ENCODE results near the gene CHD9NB. TPM values are rescaled to one million over a fixed set of nuclear protein-coding genes. Genes with fewer than 3 reads are reported as not detected.

Gene CHD9NB
- total and polyA plus RNA-seq, 9 of the 15 experiments (the other 6 are each of a cell fraction or from before 2014, with no cell fraction given) = 0.06 to 0.10 (median 0.07) TPM; not detected in 6

- TF ChIP-seq TEAD1 (CRISPR knock-in tag; IDR thresholded peaks at IDR 0.05) (peak in 1 of 2 experiments; percentile 92; a peak in 2 of 4 replicates), FIP1L1 (IDR thresholded peaks at IDR 0.05; ENCODE audit: low read depth, low read length, poor library complexity, severe bottlenecking) (peak; percentile 93), STAG1 (CRISPR knock-in tag; IDR thresholded peaks at IDR 0.05; ENCODE audit: borderline replicate concordance) (peak; percentile 64; the same call in 1 of the 2 replicates), NKRF (IDR thresholded peaks at IDR 0.05; ENCODE audit: borderline replicate concordance) (no peak; the same call in 1 of the 2 replicates), REST (IDR thresholded peaks at IDR 0.05; ENCODE audit: borderline replicate concordance) (peak; percentile 85), REST (CRISPR knock-in tag; IDR thresholded peaks at IDR 0.05; ENCODE audit: low read depth) (0 out of 2 replicates have a peak, but pooled peaks have one; percentile 53), PHF20 (IDR thresholded peaks at IDR 0.05; ENCODE audit: partially characterized antibody) (peak; percentile 41), HDAC1 (IDR thresholded peaks at IDR 0.05) (peak; percentile 3 to 74; a peak in 2 of 4 replicates), POLR2G (IDR thresholded peaks at IDR 0.05; ENCODE audit: low read depth, low read length) (peak; percentile 95), ZFP1 (CRISPR knock-in tag; IDR thresholded peaks at IDR 0.05) (no peak), CREB1 (IDR thresholded peaks at IDR 0.05) (no peak; the same call in 1 of the 2 replicates), CREB1 (CRISPR knock-in tag; IDR thresholded peaks at IDR 0.05) (peak; percentile 64; the same call in 1 of the 2 replicates), SREBF2 (CRISPR knock-in tag; IDR thresholded peaks at IDR 0.05) (no peak), ATF7 (IDR thresholded peaks at IDR 0.05) (0 out of 2 replicates have a peak, but pooled peaks have one; percentile 56), POLR2AphosphoS5 (IDR thresholded peaks at IDR 0.05; ENCODE audit: control insufficient read depth, insufficient read depth, low read depth, low read length) (peak; percentile 42; the same call in 1 of the 2 replicates), SIN3B (IDR thresholded peaks at IDR 0.05; ENCODE audit: low read depth) (peak; percentile 42; the same call in 1 of the 2 replicates), TEAD4 (IDR thresholded peaks at IDR 0.05; ENCODE audit: low read length) (no peak), TEAD4 (CRISPR knock-in tag; IDR thresholded peaks at IDR 0.05; ENCODE audit: borderline replicate concordance) (0 out of 2 replicates have a peak, but pooled peaks have one; percentile 7)
These were observed 2.2 kb upstream of the CHD9NB start, which contains the start of gene CHD9 (continued) for GRCh38 chr16:53054670-53055485.

All from K562 (cell line).